ENCODE measurements around the gene LRAT.

Gene LRAT

GRCh38 chr4:154743683-154744340, at the start of gene LRAT:
LRAT (plus strand) TSS chr4:154744000; CDS start chr4:154744327, 327 bp downstream.
- H3K4me3 ChIP-seq (ENCODE audit: low read depth, low read length) = peak within 1 kb of the TSS; percentile 41
- in situ Hi-C loops (cut with HindIII; ENCODE audit: low sequenced_read_pairs) = no loop called here
- TF ChIP-seq, protein P1, sequence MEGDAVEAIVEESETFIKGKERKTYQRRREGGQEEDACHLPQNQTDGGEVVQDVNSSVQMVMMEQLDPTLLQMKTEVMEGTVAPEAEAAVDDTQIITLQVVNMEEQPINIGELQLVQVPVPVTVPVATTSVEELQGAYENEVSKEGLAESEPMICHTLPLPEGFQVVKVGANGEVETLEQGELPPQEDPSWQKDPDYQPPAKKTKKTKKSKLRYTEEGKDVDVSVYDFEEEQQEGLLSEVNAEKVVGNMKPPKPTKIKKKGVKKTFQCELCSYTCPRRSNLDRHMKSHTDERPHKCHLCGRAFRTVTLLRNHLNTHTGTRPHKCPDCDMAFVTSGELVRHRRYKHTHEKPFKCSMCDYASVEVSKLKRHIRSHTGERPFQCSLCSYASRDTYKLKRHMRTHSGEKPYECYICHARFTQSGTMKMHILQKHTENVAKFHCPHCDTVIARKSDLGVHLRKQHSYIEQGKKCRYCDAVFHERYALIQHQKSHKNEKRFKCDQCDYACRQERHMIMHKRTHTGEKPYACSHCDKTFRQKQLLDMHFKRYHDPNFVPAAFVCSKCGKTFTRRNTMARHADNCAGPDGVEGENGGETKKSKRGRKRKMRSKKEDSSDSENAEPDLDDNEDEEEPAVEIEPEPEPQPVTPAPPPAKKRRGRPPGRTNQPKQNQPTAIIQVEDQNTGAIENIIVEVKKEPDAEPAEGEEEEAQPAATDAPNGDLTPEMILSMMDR (IDR thresholded peaks at IDR 0.05; ENCODE audit: low read depth, low read length) = no peak
- DNase-seq (ENCODE audit: low read depth, low spot score) = peak; percentile 18

GRCh38 chr4:154707877-154708276, 35.9 kb upstream of the LRAT start:
- no peak for DNase-seq (ENCODE audit: low read depth, low spot score)
- no peak overlapping the region for H3K4me3 ChIP-seq (ENCODE audit: low read depth, low read length)
- TF ChIP-seq, protein P1 (IDR thresholded peaks at IDR 0.05; ENCODE audit: low read depth, low read length) = no peak
- in situ Hi-C loops (cut with HindIII; ENCODE audit: low sequenced_read_pairs) = no loop called here

GRCh38 chr4:154709550-154709949, 34.2 kb upstream of the LRAT start:
- no peak overlapping the region for H3K4me3 ChIP-seq (ENCODE audit: low read depth, low read length)
- in situ Hi-C loops (cut with HindIII; ENCODE audit: low sequenced_read_pairs) = no loop called here

DNA sequence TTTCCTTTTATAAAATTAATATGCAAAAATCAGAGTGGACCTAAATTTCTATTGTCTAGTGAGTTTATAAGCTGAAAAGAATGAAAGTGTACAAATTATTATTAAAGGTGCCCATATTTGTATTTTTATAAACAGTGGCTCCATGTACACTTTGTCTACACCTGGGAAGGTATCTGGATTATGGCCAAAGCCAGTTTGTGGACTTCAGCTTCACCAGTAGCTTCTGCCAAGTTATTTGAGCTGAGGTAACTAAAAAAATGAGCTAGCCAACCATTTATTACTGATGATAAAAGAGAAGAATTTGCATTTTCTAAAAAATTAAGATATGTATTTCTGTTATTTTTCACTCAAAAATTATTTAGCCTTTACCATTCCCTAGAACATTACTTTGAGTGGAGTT, 32.3 kb upstream of the LRAT start:
- TF ChIP-seq, protein P1 (IDR thresholded peaks at IDR 0.05; ENCODE audit: low read depth, low read length) = no peak
- DNase-seq (ENCODE audit: low read depth, low spot score) = no peak
- in situ Hi-C loops (cut with HindIII; ENCODE audit: low sequenced_read_pairs) = no loop called here
- H3K4me3 ChIP-seq (ENCODE audit: low read depth, low read length) = no peak overlapping the region

More at GRCh38 chr4:154709550-154709949, 34.2 kb upstream of the LRAT start:
- DNase-seq (ENCODE audit: low read depth, low spot score) = no peak
- TF ChIP-seq, protein P1 (IDR thresholded peaks at IDR 0.05; ENCODE audit: low read depth, low read length) = no peak

DNA sequence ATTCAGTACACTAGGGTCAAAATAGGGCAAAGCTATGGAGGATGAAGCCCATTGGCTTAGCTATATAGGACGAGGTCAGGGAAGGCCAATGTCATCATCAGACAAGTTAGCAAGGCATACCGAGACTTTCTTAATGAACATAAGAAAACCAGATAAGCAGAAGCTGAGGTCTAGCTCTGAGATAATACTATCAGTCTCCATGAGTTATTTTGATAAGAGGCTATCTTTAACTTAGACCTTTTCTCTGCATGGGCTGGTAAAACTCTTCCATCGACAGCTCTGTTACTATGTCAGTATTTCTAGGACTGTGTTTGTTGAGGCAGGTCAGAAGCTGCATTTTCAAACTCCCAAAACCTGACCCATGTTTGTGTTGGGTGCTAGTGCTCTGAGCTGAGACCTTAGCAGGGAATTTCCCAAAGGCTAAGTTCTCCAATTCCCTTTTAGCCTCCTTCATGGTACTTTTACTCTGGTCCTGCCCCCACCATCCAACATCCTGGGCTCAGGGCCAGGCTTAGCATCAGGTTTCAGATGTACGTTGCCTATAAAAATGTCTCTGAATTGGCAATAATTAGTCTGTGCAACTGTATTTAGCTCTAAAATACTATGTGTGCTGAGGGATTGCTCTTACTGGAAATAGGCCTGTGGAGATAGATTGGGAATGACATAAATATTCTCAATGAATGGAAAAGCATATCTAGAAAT, 29.3 kb upstream of the LRAT start:
- in situ Hi-C loops (cut with HindIII; ENCODE audit: low sequenced_read_pairs) = no loop called here
- H3K4me3 ChIP-seq (ENCODE audit: low read depth, low read length) = no peak overlapping the region
- TF ChIP-seq, protein P1 (IDR thresholded peaks at IDR 0.05; ENCODE audit: low read depth, low read length) = no peak
- DNase-seq (ENCODE audit: low read depth, low spot score) = no peak

DNA sequence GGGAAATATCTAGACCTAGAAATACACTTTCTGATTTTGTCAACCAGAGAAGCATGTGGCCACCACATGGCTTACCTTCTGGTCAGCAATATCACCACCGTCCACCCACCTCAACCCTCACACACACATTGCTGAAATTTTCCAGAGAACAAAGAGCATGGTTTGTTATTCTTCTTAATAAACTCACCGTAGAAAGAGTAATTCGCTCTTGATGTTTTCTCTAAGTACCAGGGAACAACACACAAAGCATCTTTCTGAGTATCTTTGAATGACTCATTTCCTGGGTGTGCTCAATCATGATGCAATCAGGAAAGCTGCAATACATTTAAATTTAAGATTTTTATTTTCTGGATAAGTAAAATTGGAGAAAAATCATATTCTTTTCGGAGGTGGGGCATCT, 24.7 kb upstream of the LRAT start:
- TF ChIP-seq, protein P1 (IDR thresholded peaks at IDR 0.05; ENCODE audit: low read depth, low read length) = no peak
- no peak overlapping the region for H3K4me3 ChIP-seq (ENCODE audit: low read depth, low read length)
- in situ Hi-C loops (cut with HindIII; ENCODE audit: low sequenced_read_pairs) = no loop called here
- DNase-seq (ENCODE audit: low read depth, low spot score) = peak; percentile 25
